HG03575 (cell line): ENCODE data around the gene RAB41.
"Not testable (repeated sequence)": the region's sequence is repeated elsewhere in the genome, so short reads cannot be mapped to it uniquely, and the experiment has no call there.

Source experiments
- ATAC-seq: cut with Tn5 transposase; IDR thresholded peaks from one replicate; pipeline ENCODE4 v1.9.1; 2021; ENCODE audit not compliant: unreplicated experiment, insufficient number of reproducible peaks, low FRiP score; ENCODE audit errors: extremely low read depth

Gene RAB41

DNA sequence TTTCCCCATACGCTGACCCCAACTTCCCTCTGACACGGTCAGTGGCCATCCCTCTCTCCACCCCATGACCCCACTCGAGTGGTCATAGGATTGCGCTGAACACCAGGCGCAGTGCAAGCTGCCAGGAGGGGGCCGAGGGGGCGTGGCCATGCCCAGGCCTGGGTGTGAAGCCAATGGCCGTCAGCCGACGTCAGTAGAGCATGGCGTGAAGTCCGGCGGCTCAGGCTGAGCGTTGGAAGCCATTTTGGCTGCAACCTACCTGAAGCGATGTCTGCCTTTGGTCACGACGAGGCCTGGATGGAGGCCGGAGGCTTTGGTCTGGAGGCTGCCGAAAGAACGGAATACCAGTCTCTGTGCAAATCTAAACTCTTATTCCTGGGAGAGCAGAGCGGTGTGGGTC is at the start of gene RAB41:
Gene RAB41 (plus strand): TSS at position 222 of the 400 bp plus-strand sequence. CDS start 46 bp downstream, at position 268.
- ATAC-seq, result no peak

DNA sequence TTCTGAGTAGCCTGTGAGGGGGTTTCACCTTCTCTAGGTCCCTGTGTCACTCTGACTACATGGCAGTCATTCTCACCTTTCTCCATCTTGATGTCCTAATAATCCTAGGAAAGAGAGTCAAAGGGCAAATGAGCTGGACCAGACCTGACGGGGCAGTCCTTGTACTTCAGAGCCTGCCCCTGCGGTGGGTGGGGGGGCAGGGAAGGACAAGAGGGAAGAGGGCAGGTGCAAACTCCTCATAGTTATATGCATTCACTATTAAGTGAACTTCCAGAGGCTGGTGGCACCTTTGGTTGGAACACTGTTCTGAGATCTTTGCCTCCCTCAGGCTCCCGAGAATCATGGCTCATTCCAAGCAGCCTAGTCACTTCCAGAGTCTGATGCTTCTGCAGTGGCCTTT is 47.6 kb upstream of the RAB41 start, which contains the start of gene AWAT1:
Gene AWAT1 (plus strand): TSS at position 301 of the 400 bp plus-strand sequence. CDS start 41 bp downstream, at position 342.
- ATAC-seq, result no peak

DNA sequence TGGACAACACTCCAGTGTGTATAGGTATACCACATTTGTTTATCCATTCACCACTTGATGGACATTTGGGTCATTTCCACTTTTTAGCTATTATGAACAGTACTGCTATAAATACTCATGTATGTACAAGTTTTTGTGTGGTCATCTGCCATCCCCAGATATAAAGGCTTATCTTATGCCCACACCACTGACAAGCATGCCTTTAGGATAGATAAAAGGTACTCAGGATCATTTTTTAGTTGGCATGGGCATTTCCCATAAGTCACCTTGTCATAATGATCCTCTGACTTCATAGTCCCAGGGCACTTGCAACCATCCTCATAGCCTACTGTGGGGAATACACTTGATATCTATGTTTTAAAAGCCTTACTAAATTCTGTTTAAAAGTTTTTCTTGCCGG is 41.2 kb upstream of the RAB41 start:
- ATAC-seq, result no peak

DNA sequence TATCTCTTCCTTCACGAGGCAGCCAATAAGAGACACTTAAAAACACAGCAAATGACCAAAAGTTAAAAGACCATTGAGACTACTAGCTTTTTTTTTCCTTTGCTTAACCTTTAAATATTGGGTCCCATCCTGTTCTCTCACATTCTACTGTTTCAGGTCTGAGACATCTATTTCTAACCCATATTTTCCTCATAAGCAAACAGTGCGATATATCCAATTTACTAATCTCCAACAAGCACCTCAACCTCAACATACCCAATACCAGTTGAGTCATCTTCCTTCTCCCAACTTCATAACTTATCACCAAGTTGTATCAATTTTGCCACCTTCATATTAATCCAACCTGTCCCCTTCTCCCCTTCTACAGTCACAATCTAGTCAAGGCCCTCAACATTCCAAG is 40.5 kb upstream of the RAB41 start:
- ATAC-seq, result no peak

DNA sequence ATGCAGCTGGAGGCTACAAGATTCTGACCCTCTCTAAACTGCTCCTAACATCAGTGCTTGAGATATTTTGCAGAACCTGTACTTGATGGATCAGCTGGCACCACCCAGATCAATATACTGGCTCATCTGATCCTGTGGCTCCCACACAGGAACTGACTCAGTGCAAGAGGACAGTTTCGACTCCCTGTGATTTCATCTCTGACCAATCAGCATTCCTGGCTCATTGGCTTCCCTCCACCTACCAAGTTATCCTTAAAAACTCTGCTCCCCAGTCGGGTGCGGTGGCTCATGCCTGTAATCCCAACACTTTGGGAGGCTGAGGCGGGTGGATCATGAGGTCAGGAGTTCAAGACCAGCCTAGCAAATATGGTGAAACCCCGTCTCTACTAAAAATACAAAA is 38.4 kb upstream of the RAB41 start:
- not testable (repeated sequence) for ATAC-seq

DNA sequence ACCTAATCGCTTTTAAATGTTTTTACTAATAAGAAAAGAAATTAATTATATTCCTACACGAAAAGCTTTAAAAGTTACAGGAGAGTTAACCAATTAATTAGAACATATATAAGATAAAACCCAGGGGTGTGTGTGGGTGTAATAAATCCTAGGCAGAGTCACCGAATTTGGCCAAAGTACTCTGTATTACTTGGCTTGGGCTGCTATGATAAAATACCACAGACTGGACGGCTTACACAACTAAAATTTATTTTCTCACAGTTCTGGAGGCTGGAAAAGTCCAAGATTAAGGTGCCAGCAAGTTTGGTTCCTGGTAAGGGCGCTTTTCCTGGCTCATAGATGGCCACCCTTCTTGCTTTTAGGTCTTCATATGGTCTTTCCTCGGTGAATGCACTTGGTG is 37.1 kb upstream of the RAB41 start:
- ATAC-seq, result no peak

DNA sequence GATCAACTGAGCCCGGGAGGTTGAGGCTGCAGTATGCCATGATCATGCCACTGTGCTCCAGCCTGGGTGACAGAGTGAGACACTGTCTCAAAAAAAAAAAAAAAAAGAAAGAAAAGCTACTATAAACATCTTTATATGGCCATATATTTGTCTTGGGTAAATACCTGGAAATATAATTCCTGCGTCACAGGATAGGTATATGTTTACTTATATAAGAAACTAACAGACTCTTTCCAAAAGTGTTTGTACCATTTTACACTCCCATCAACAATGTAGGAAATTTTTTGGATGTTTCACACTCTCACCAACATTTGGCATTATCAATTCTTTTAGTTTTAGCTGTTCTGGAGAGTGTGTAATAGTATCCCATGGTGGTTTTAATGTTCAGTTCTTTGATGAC is 34.7 kb upstream of the RAB41 start:
- ATAC-seq, result no peak

DNA sequence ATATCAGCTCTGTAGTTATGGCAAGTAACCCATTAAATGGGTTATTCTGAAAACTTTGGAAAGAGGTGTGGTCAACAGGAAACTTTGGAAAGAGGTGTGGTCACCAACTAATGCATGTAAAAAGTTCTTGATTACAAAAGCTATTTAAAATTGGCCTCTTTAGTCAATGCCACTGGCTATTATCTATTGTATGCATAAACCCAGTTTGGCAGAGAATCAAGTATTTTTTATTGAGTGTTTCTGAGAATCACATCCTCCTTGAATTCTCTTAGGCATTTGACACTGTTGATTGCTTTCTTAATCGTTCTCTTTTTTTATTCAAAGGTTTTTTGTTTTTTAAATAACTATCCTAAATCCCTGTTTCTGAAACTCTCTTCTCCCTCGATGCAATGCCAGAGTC is 29.5 kb upstream of the RAB41 start:
- ATAC-seq, result no peak

DNA sequence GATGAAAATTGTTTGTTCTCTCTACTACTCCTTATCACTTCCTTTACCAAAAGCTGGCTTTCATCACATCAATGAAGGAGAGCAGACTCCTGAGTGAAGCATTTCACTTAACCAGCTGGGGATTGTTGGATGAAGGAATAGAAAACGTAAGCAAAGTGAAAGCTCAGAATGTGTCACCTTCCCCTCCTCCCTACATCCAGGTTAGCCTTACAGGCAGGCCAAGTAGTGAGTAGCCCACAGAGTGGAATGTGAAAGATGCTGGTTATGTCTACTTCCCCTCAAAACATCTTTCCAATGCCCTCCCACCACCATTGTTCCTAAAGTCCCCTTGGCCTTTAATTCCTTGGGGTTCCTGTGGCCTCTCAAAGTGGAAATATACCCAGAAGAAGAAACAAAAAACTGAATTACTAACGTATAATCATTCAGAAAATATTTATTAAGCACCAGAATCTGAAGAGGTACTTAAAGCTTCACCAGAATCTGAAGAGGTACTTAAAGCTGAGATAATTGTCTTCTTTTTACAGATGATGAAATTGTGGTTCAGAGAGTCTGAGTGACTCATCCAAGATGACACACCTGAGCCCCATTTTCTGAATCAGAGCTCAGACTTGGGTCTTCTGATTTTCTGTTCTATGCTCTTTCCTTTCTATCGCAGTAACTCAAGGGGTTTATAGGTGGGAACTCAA is 28.5 kb upstream of the RAB41 start:
- no peak for ATAC-seq

DNA sequence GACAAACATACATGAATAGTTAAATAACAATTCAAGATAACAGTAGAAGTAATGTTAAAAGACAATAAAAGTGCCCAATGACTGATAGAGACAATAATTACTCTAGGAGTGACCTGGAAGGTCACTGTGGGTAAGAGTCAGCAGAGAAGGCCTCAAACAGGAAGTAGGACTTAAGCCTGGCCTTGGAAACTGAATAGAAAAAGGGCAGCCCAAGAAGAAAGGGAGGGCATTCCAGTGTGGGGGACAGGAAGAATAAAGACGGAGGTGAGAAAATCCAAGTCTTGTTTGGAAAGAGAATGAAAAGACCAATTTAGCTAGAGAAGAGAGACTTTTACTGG is 27.9 kb upstream of the RAB41 start:
- ATAC-seq, result no peak

DNA sequence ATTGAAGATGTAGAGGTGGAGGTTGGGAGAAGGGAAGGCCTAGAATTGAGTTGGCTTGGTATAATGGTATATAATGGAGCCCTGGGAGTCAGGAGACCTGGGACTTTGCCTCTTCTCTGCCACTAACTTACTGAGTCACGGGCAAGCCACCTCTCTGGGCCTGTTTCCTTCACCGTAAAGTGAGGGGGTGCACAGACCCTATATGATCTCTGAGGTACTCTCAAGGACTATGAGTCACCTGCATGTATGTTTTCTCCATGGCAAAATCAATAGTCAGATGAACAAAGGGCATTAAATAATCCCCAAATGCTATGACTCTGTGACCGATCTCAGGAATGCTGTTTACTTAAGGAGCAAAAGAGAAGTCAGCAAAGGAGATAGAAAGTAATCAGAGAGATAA is 27.1 kb upstream of the RAB41 start:
- ATAC-seq, result no peak

DNA sequence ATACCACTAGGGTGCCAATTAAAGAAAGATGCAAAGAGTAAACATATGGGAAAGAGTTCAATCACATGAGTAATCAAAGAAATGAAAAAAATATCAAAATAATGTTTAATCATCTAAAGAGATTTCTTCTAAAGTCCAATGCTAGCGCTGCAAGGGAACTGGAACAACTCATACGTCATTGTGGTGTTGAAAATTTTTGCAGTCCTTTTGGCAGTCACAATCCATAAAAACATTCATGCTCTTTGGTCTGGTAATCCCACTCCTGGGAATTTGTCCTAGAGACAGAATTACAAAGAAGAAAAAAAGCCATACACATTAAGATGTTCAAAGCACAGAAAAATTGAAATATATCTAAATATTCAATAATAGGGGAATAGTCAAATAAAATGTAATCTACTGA is 26.5 kb upstream of the RAB41 start:
- no peak for ATAC-seq

DNA sequence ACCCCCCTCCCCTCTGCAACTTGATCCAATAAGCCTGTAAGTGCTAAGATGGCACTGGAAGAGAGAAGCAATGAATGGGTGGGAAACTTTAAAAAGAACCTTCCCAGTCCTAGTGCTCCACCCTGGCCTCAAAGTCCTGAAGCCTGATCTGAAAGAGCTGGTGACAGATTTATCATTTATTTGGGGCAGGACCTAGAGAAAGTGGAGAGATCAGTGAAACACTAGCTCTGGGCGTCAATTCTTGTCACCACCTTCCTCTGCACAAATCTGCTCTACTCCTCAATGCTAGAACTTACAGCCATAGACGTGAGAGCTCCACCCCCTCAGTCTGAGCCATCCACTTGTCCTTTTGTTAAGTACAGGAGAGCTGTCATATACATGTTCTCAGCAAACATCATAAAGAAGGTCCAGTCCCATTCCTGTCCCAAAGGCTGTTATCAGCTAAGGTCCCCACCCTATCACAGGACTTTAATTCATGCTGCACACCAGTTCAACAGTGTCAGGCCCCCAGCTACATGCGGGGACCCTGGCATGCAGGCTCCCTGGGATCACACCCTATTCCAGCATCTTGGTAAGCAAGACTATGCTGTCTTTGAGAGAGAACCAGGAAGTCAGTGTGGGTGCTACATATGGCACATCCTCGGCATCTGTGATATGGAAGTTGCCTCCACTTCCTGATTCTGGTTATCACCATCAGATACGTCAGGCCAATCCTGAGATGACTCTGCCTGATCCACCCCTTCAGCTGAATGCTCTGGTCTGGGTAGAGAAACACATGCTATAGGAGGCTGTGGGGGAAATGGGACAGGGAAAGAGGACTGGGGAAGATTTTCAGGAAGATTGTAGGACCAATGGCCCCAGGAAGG is 24.3 kb upstream of the RAB41 start:
- no peak for ATAC-seq

DNA sequence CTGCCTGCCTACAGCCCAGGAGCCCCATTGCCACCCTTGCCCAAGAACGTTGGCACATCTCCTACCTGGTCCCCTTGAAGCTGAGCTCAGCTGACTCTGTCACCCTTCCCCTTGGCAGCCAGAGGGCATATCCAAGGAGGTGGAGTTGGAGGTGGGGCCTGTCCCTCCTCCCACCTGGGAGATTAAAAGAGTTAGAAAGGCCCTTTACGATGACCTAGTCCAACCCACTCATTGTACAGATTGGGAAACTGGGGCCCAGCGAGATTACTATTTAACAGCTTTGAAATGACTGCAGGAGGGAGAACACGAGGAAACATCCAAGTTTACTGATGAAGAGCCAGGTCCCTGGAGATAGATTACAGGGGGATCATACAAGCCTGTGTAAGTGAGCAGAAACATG is 21.9 kb upstream of the RAB41 start, which contains the start of gene P2RY4:
Gene P2RY4 (minus strand): TSS at position 101 of the 400 bp plus-strand sequence. CDS start 580 bp downstream, outside the sequence.
- ATAC-seq, result no peak

DNA sequence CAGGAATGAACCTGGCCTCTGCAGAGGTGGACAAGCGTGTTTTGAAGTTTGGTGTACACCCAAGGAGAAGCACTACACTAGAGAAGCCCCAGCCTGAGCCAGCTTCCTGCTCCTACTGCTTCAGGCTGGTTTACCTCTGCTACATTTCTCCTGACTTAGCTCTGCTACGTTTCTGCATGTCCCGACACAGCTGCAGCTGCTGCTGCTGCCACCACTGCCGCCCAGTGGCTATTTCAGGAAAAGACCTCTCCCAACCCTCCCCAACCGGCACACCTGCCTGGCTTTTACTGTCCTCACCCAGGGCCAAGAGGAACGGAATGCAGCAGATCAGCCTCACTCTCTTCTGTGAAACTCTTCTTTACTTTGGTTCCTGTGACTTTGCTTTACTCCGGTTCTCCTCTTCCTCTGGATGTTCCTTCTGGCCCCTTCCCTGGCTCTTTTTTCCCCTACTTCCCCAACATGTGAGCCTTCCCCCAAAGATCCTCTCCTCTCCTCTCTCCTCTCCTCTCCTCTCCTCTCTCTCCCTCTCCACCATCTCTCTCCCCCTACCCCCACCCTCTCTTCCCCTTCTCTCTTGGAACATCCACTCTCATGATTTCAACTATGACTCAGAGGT is 18.9 kb upstream of the RAB41 start:
- no peak for ATAC-seq

DNA sequence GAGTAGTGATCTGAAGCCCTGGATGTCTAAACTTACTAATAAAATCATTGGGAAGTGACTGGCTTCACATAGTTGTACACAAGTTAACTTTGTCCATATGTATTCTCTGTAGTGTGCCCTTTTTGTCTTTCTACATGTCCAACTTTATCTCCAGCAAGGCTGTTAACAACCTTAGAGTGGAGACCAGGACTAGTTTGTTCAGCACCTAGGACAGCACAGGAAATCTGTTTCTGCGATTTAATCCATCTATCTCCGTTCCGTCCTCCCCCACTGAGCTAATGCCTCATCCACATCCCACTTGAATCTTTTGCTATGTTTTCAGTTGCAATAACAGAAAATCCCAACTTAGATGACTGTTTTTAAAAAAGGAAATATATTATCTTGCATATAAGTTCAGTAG is 17.2 kb upstream of the RAB41 start:
- no peak for ATAC-seq

DNA sequence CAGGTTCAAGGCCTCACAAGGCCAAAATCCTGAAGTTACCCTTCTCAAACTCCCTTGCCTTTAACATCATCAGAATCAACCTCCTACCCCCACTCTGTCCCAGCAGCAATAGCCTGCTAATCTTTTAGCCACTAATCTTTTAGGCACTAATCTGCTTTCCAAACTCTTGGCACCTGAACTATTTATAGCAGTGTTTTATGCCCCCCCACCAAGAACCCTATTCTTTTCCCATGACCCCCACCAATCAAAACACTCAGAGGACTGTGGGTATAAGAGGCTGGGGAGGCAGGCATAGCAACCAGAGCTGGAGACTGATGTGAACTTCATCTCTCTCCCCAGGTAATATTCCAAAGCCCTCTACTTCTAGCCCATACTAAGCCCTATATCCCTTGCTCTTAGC is 13.9 kb upstream of the RAB41 start, which contains the start of gene ARR3:
Gene ARR3 (plus strand): TSS at position 301 of the 400 bp plus-strand sequence. CDS start 1,052 bp downstream, outside the sequence.
- ATAC-seq, result no peak

DNA sequence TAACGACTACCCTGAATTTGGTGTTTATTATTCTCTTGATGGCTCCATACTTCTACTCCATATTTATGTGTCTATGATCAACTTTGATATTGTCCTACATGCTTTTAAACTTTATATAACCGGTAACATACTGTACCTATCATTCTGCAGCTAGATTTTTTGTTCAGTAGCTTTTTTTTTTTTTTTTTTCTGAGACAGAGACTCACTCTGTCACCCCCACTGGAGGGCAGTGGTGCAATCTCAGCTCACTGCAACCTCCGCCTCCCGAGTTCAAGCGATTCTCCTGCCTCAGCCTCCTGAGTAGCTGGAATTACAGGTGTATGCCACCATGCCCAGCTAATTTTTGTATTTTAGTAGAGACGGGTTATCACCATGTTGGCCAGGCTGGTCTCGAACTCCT is 7.9 kb upstream of the RAB41 start:
- not testable (repeated sequence) for ATAC-seq

DNA sequence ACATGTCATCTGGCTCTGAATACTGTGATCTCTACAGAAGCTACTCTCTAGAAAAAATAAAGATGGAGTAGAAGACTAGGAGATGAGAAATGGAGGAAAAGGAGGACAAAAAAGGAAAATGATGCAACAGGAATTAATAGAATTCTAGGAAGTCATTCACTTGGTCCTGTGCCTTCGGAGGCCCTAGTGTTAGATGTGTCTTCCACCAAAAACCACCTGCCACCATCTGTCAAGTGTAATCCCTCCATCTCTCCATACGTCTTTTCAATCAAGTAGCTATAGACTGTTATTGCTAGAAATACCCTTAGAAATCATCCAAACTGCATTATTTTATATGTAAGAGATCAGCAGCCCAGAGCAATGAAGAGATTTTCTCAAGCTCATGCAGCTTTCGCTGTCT is 2.9 kb upstream of the RAB41 start:
- no peak for ATAC-seq

DNA sequence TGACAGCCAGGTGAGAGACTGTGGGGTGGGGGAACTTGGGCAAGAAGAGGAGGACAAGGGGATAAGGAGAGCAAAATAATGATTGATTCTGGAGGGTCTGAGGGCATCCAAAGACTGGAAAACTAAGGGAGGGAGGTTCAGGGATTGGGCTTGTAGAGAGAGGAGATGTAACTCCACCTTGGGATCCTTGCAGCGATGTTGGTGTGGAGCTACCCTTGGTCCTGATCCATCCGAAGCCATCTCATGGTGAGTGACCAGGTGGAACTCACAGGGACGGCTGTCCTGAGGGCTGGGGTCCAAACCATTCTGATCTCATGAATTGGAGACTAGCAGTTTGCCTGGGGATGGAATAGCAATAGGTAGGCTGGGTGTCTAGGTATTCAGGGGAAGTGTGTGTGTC is 1.4 kb upstream of the RAB41 start:
- no peak for ATAC-seq
